Activated naive CD8-positive, alpha-beta T cell treated with anti-CD3 and anti-CD28 coated beads, Interleukin-2, amount 10 ng/mL, durations not matched to agents 7 days and 5 days (primary cell): ENCODE results near the gene OLFML1. TPM values are rescaled to one million over a fixed set of nuclear protein-coding genes. Genes with fewer than 3 reads are reported as not detected.
A peak's percentile ranks its signal among the peaks of the same experiment; 100 is the strongest.
"Not testable (repeated sequence)": the region's sequence is repeated elsewhere in the genome, so short reads cannot be mapped to it uniquely, and the experiment has no call there.

Experiments used
- ATAC-seq: fragments of 150-1000 bp; cut with Tn5 transposase; one replicate; pipeline ENCODE4 v1.10.0; 2021; ENCODE audit warnings: low read depth, moderate library complexity
- POLR2A ChIA-PET: fragments of 350-600 bp; sonication (Branson Sonifier 250); formaldehyde crosslinking; loops from one replicate; lab custom pipeline; 2021; ENCODE audit warnings: antibody characterized with exemption; lab: Charles Lee
- DNase-seq: peaks from one replicate; pipeline ENCODE4 v3.0.0; 2021
- H3K27ac Mint-ChIP-seq: one replicate; pipeline ENCODE4 v1.8.0; 2022; ENCODE audit warnings: mild to moderate bottlenecking, mixed read lengths
- H3K27me3 Mint-ChIP-seq: one replicate; pipeline ENCODE4 v1.8.0; 2022; ENCODE audit warnings: mild to moderate bottlenecking, moderate library complexity, mixed read lengths
- H3K36me3 Mint-ChIP-seq: one replicate; pipeline ENCODE4 v1.8.0; 2021; ENCODE audit warnings: mild to moderate bottlenecking, mixed read lengths
- H3K4me1 Mint-ChIP-seq: one replicate; pipeline ENCODE4 v1.8.0; 2021; ENCODE audit warnings: mixed read lengths
- H3K4me3 Mint-ChIP-seq: one replicate; pipeline ENCODE4 v1.8.0; 2022; ENCODE audit warnings: mild to moderate bottlenecking, moderate library complexity, mixed read lengths
- H3K9me3 Mint-ChIP-seq: one replicate; pipeline ENCODE4 v1.8.0; 2021; ENCODE audit warnings: mixed read lengths
- total RNA-seq, 2 experiments: library from RNA; stranded (reverse); gene quantifications; one replicate each; pipeline ENCODE4 v1.2.3, GENCODE V29; 2021

OLFML1 gene
- total RNA-seq, 2 experiments from 2014 or later = not detected

DNA sequence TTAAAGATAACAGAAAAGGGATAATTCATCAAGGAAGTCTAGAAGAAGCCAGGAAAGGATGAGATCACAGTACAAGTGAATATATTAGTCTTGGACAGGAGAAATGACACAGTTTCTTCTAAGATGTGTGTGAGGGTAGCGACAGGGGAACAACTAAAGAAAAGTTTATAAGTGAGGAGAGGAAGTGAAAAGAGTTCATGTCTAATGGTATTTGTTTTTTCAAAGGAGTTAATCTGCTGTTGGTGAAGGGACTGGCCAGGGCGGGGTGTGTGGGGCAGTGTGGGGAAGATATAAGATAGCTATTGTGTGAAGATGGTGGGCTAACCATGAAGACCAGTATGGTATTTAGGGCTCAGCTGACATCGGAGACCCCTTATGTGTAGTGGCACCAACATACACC is 20.9 kb downstream of the OLFML1 start:
- H3K27me3 Mint-ChIP-seq = no peaks in the 10 kb centered on the region
- DNase-seq (no peak), ATAC-seq (no peak)
- H3K27ac Mint-ChIP-seq = no peak overlapping the region
- POLR2A ChIA-PET = no interaction called here
- no peaks in the 10 kb centered on the region for H3K36me3 Mint-ChIP-seq
- H3K4me3 Mint-ChIP-seq = no peak overlapping the region
- H3K4me1 Mint-ChIP-seq = no peaks in the 10 kb centered on the region
- no peaks in the 10 kb centered on the region for H3K9me3 Mint-ChIP-seq

DNA sequence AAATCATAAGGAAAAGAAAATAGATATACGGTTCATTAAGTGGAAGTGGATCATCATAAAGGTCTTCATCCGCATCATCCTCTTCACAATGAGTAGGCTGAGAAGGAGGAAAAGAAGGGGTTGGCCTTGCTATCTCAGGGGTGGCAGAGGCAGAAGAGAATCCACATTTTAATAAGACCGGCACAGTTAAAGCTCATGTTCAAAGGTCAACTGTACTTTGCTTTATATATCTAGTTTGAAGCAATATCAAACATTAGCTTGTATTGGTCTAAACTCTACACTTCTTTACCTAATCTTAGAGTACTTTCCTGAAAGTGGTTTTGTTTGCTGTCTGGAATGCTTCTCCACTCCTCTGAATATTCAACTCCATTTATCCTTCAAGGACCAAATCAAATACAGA is 22.8 kb downstream of the OLFML1 start:
- ATAC-seq = no peak
- H3K9me3 Mint-ChIP-seq = no peaks in the 10 kb centered on the region

DNA sequence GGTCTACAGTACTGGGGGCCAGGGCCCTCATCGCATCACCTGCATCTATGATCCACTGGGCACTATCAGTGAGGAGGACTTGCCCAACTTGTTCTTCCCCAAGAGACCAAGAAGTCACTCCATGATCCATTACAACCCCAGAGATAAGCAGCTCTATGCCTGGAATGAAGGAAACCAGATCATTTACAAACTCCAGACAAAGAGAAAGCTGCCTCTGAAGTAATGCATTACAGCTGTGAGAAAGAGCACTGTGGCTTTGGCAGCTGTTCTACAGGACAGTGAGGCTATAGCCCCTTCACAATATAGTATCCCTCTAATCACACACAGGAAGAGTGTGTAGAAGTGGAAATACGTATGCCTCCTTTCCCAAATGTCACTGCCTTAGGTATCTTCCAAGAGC is 24.7 kb downstream of the OLFML1 start:
- POLR2A ChIA-PET = no interaction called here
- no peak for ATAC-seq
- Mint-ChIP-seq H3K9me3 (no peaks in the 10 kb centered on the region), H3K4me3 (no peak overlapping the region), H3K27me3 (peaks cover 3% of the 10 kb centered on the region), H3K4me1 (peaks cover 11% of the 10 kb centered on the region), H3K27ac (no peak overlapping the region), H3K36me3 (no peaks in the 10 kb centered on the region)
- no peak for DNase-seq

More for the DNA sequence above, 22.8 kb downstream of the OLFML1 start:
- no peaks in the 10 kb centered on the region for H3K36me3 Mint-ChIP-seq
- H3K4me1 Mint-ChIP-seq = peaks cover 9% of the 10 kb centered on the region
- no peak for DNase-seq
- no peak overlapping the region for H3K27ac Mint-ChIP-seq
- H3K4me3 Mint-ChIP-seq = no peak overlapping the region
- POLR2A ChIA-PET = no interaction called here
- peaks cover 3% of the 10 kb centered on the region for H3K27me3 Mint-ChIP-seq

DNA sequence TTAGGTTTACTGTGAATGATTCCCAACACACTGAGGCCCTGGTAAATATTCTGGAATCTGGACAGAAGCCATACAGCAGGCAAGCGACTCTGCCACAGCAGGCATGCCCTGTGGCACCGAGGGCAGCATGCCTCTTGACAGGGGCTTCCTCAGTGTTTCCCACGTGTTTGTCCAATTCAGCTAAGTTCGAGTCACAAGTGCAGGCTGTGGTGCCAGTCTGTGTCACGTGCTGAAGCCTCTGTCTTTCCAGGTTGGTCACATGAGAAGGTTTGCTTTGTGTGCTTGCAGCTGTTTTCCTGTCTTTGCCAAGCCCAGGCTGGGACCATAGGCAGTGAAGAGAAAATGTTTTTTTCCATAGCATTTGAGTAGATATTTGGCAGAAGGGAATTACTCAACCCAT is 26.1 kb downstream of the OLFML1 start:
- H3K9me3 Mint-ChIP-seq = no peaks in the 10 kb centered on the region
- no peak for DNase-seq
- no peak for ATAC-seq
- POLR2A ChIA-PET = no interaction called here
- peaks cover 24% of the 10 kb centered on the region for H3K4me1 Mint-ChIP-seq
- no peak overlapping the region for H3K27ac Mint-ChIP-seq
- H3K27me3 Mint-ChIP-seq = peaks cover 7% of the 10 kb centered on the region
- H3K36me3 Mint-ChIP-seq = peaks cover 7% of the 10 kb centered on the region
- H3K4me3 Mint-ChIP-seq = no peak overlapping the region

DNA sequence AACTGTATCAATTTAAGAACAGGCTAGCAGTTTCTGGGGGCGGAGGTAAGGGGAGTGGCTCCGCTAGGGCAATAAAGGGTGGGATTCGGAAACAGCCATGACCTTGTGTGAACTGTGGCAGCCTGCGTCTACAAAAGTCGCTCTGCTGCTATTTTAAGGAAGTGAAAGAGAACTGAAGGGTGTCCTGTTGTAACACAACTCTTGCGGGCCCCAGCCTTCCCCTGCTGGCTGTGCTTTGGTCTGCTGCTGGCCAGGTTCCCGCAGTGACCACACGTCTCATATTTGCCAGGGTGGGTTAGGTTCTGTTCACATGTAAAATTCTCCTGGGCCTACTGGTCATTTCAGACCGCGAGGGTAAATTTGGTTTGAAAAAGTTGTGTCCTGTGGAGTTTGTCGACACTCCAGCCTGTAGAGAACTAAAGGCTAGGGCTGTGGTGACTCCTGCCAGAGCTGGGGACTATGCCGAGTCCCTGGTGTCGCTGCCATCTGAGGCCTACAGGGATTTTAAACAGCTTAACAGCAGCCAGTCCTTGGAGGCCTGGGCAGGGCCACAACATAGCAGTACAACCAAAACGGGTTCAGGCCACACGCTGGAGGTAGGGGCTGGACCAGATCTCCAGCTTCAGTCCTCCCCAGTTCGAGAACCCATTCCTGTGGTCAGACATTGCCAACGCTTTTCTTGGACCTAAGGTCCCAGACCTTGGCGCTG is 27.4 kb downstream of the OLFML1 start:
- Mint-ChIP-seq H3K27me3 (peaks cover 7% of the 10 kb centered on the region), H3K27ac (peak overlapping the region; percentile 91), H3K4me3 (peak overlapping the region; percentile 88), H3K9me3 (no peaks in the 10 kb centered on the region), H3K4me1 (peaks cover 32% of the 10 kb centered on the region), H3K36me3 (peaks cover 7% of the 10 kb centered on the region)
- POLR2A ChIA-PET = interaction anchor here (0.6 to 1.6 kb wide), 6 partner anchors 12 to 153 kb away, joined by 3 to 5 read pairs (median 4); no protein-coding TSS in a partner anchor
- ATAC-seq = peak; percentile 31
- peak; percentile 51 for DNase-seq

DNA sequence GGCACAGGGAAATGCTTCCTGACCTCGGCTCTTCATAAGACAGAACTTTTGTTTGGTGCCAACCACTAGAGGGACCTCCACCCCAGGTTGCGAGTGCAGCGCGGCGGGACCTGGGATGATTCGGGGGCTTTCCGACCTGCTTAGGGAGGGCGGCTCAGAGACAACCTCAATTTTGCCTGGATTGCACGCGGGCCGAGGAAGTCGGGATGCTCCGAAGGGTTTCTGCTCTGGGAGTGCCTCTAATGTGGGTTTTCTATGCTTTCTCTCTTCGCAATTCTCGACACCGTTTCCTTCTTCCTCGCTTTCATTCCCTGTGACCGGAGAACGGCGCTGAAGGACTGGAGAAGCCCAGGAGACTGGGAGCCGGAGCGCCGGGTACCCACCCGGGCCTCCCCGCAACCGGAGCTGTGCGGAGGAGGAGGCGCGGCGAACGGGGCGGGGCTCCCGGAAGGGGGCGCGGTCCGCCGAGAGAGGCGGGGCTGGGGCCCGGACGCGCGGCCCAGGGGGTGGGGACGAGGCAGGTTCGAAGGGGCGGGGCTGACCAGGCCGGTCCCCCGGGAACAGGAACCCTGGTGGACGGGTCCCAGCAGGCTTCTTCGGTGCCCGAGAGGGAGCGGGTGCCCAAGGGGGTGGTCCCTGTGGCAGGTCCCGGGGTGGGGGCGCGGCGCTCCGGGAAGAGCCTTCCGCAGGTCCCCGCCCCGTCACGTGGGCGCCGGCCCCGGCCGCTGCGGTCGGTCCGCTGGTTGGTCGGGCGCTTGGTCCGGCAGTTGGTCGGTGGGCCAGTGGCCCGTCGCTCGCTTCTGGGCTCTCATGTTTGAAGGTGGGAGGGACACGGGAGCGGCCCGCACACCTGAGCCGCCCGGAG is 28.2 kb downstream of the OLFML1 start, which contains the start of gene PPFIBP2:
PPFIBP2 (plus strand) TSS at position 766 of the 865 bp plus-strand sequence. CDS start 35,477 bp downstream, outside the sequence.
- peak; percentile 93 for DNase-seq
- POLR2A ChIA-PET = interaction anchor here (0.7 to 1.6 kb wide), 5 partner anchors 13 to 152 kb away, joined by 3 to 5 read pairs (median 4); no protein-coding TSS in a partner anchor
- Mint-ChIP-seq H3K27ac (peak within 1 kb of the TSS; percentile 91), H3K4me1 (peaks cover 32% of the 10 kb centered on the region), H3K9me3 (no peaks in the 10 kb centered on the region), H3K4me3 (peak within 1 kb of the TSS; percentile 88), H3K27me3 (peaks cover 7% of the 10 kb centered on the region), H3K36me3 (peaks cover 7% of the 10 kb centered on the region)
- ATAC-seq = peak; percentile 88

DNA sequence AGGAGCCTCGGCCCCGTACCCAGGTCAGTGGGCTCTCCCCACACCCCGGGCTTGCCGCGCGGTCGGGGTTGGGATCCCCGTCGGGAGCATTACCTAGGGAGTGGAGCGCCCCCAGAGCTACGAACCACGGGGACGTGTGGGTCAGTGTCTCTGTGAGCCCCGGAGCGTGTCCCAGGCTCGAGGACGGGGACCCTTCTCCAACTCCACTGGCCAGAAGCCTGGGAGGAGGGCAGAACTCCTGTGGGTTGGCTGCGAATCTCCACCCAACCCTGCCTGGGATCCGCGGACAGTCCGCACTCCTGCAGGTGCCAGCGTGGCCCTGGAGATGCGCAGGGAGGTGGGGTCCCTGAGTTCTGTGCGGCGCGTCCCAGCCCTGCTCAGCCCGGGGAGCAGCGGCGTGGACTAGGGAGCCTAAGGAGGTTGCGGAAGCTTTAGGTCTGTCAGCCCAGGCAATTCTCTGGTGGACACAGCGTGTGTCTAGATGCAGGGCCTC is 28.8 kb downstream of the OLFML1 start:
- peak; percentile 22 for ATAC-seq
- Mint-ChIP-seq H3K4me3 (peak overlapping the region; percentile 88), H3K4me1 (peaks cover 36% of the 10 kb centered on the region), H3K36me3 (peaks cover 13% of the 10 kb centered on the region), H3K9me3 (no peaks in the 10 kb centered on the region), H3K27me3 (peaks cover 7% of the 10 kb centered on the region), H3K27ac (peak overlapping the region; percentile 58)
- POLR2A ChIA-PET = interaction anchor here (1.0 to 1.6 kb wide), 5 partner anchors 11 to 151 kb away, joined by 3 to 5 read pairs (median 4); no protein-coding TSS in a partner anchor
- DNase-seq = no peak

DNA sequence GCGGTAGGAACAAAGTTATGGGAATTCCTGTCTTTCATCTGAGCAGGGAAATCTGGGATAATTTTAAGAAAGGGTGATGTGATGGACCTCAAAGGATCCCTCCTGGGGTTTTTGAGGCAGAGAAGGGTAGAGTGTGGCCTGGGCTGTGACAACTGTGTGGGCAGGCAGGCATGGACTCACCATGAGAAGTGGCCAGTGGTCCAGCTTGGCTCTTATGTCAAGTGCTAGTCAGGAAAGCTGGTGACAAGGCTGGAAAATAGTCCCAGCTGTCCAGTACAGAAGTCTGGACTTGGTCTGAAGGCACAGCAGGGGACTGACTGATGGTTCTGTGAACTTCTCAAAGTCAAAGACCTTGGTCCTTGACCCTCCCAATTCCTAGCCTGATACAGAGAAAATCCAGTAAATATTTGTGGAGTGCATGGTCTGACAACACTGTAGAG is 30.2 kb downstream of the OLFML1 start:
- peak overlapping the region; percentile 84 for H3K27ac Mint-ChIP-seq
- no peaks in the 10 kb centered on the region for H3K9me3 Mint-ChIP-seq
- POLR2A ChIA-PET = interaction anchor here (0.5 to 1.5 kb wide), 2 partner anchors 9 to 507 kb away, joined by 3 to 5 read pairs; no protein-coding TSS in a partner anchor
- peaks cover 13% of the 10 kb centered on the region for H3K36me3 Mint-ChIP-seq
- peaks cover 40% of the 10 kb centered on the region for H3K4me1 Mint-ChIP-seq
- H3K27me3 Mint-ChIP-seq = peaks cover 7% of the 10 kb centered on the region
- ATAC-seq (no peak), DNase-seq (no peak)
- H3K4me3 Mint-ChIP-seq = peak overlapping the region; percentile 65

DNA sequence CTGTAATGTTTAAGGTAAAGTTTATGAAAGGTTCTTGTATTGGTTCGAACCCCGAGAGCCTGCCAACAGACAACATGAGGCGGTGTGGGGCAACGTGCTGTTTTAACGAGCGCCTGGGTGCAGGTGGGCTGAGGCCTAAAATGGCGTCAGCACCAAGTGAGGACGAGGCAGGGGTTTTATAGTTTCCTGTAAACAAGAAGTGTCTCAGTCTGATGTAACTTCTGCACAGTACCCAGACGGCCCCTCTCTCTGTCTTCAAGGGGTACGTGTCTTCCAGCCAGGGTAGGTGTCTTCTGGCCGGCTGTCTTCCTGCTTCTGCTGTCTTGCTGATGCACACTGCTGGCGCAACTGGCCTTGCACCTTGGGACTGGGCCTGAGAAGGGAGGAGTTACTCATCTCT is 31.2 kb downstream of the OLFML1 start:
- DNase-seq (no peak), ATAC-seq (no peak)
- peaks cover 39% of the 10 kb centered on the region for H3K4me1 Mint-ChIP-seq
- POLR2A ChIA-PET = no interaction called here
- peak overlapping the region; percentile 65 for H3K4me3 Mint-ChIP-seq
- peaks cover 13% of the 10 kb centered on the region for H3K36me3 Mint-ChIP-seq
- H3K27me3 Mint-ChIP-seq = peaks cover 5% of the 10 kb centered on the region
- peak overlapping the region; percentile 84 for H3K27ac Mint-ChIP-seq
- H3K9me3 Mint-ChIP-seq = no peaks in the 10 kb centered on the region

DNA sequence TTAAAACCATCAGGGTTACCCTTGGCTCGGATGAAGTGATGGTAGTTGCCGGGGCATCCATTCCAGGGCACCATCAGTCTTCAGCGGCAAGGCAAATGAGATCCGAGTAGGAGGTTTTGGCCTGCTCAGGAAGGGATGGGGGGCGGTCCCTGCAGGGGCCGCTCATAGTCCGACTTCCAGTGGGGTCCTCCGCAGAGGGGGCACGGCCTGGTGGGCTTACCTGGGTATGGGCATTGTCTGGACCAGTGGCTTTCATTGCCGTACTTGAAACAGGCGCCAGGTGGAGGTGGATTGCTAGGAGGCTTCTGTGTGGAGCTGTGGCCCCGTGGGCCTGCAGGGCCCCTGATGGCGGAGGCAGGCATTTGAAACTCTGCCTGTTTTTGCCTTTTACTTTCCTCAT is 32.4 kb downstream of the OLFML1 start:
- H3K4me3 Mint-ChIP-seq, H3K27ac Mint-ChIP-seq, ATAC-seq, DNase-seq, H3K27me3 Mint-ChIP-seq, H3K9me3 Mint-ChIP-seq, POLR2A ChIA-PET: not testable (repeated sequence)
- H3K4me1 Mint-ChIP-seq = peaks cover 33% of the 10 kb centered on the region
- peaks cover 13% of the 10 kb centered on the region for H3K36me3 Mint-ChIP-seq

DNA sequence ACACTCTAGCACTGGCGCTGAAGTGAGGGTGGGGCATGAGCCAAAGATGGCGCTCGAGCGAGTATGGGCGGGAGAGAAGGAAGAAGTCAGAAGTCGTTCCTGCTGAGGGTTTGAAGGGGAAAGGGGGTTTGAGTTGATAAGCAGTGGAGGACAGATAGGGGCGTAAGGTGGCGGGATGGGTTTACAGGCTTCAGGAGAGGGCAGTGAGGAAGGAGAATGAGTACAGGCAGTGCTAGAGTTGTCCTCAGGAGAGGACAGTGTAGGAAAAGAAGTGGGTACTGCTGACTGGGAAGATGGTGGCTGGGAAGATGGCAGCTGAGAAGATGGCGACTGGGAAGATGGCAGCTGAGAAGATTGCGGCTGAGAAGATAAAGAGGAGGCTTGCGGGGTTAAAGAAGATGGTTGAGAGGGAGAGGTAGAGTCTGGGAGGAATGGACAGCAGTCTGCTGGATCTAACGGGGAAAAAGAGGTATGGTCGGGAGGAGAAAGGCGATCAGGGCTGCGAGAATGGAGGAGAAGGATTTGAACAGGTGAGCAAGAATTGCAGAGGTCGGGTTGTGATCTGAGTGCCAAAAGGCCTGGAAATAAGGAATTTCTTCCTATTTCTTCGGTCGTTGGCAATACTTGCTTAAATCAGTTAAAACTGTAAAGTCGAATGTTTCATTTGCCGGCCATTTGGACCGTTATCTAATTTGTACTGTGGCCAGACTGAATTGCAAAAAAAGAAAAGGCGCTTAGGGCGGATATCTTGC is 33.7 kb downstream of the OLFML1 start:
- H3K27me3 Mint-ChIP-seq = peaks cover 4% of the 10 kb centered on the region
- POLR2A ChIA-PET = no interaction called here
- ATAC-seq (no peak), DNase-seq (no peak)
- no peak overlapping the region for H3K4me3 Mint-ChIP-seq
- peaks cover 17% of the 10 kb centered on the region for H3K36me3 Mint-ChIP-seq
- H3K27ac Mint-ChIP-seq = peak overlapping the region; percentile 53
- H3K4me1 Mint-ChIP-seq = peaks cover 37% of the 10 kb centered on the region
- no peaks in the 10 kb centered on the region for H3K9me3 Mint-ChIP-seq

DNA sequence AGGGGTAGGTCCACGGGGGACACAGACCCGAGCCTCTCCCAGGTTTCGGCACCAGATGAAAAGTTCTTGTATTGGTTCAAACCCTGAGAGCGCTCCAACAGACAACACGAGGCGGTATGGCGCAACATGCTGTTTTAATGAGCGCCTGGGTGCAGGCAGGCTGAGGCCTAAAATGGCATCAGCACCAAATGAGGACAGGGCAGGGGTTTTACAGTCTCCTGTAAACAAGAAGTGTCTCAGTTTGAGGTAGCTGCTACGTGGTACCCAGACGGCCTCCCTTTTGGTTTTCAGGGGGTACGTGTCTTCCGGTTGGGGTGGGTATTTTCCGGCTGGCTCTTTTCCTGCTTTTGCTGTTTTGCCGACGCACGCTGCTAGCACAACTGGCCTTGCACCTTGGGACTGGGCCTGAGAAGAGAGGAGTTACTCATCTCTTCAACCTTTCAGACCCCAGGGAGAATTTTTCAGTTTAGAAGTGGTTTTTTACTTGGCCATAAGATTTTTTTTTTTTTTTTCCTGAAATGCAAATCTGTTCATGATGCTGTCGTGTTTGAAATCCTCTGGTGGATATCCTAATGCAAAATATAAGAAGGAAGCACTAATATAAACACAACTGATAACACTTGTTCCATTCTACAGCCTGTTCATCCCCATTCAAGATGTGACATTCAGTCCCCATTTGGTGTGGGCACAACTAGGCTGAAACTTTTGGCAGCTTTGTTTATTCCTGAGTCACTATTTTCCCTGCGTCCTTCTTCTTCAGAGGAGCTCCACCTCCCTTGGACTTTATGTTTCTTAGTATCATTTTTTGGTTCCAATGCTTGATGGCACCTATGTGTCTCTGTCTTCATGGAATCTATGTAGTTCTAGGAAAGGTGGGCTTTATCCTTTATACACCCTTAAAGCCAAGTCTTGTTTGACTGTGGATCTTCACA is 35.0 kb downstream of the OLFML1 start:
- Mint-ChIP-seq H3K27ac (peak overlapping the region; percentile 77), H3K4me3 (peak overlapping the region; percentile 47), H3K4me1 (peaks cover 41% of the 10 kb centered on the region), H3K9me3 (no peaks in the 10 kb centered on the region), H3K27me3 (peaks cover 4% of the 10 kb centered on the region), H3K36me3 (peaks cover 20% of the 10 kb centered on the region)
- POLR2A ChIA-PET = interaction anchor here (1.4 to 2.0 kb wide), 3 partner anchors 11 to 17 kb away, joined by 3 to 5 read pairs (median 4); no protein-coding TSS in a partner anchor
- no peak for DNase-seq
- ATAC-seq = no peak
